SIG-M5 treated with dmso at 0.1 percent for 504 hours (cell line): ENCODE measurements around the gene COG4.

Experiments
- DNase-seq: peaks from one replicate; lab custom pipeline; 2025; ENCODE audit not compliant: unreplicated experiment; lab: John Stamatoyannopoulos, UW

The COG4 gene

GRCh38 chr16:70480127-70481105 is 42.9 kb downstream of the COG4 start:
- no peak for DNase-seq

- no peak for DNase-seq
Observed at GRCh38 chr16:70478912-70479341, 44.4 kb downstream of the COG4 start.

GRCh38 chr16:70478169-70478568 is 45.2 kb downstream of the COG4 start:
- no peak for DNase-seq

- DNase-seq = peak; percentile 77
Observed at GRCh38 chr16:70476272-70477020, 46.9 kb downstream of the COG4 start.

GRCh38 chr16:70475054-70475871 is 48.1 kb downstream of the COG4 start:
- DNase-seq = no peak

GRCh38 chr16:70474320-70475053 is 48.9 kb downstream of the COG4 start:
- DNase-seq = no peak

GRCh38 chr16:70473446-70474319 is 49.7 kb downstream of the COG4 start:
- DNase-seq = no peak

GRCh38 chr16:70472786-70473433 is 50.4 kb downstream of the COG4 start:
- no peak for DNase-seq

GRCh38 chr16:70470927-70471341 is 52.4 kb downstream of the COG4 start:
- no peak for DNase-seq

- no peak for DNase-seq
Observed at GRCh38 chr16:70470141-70470926, 53.0 kb downstream of the COG4 start.

GRCh38 chr16:70468776-70469525 is 54.4 kb downstream of the COG4 start:
- no peak for DNase-seq

- DNase-seq = no peak
Observed at GRCh38 chr16:70467608-70468007, 55.7 kb downstream of the COG4 start.

GRCh38 chr16:70467113-70467512 is 56.2 kb downstream of the COG4 start:
- no peak for DNase-seq

- DNase-seq = no peak
Observed at GRCh38 chr16:70466805-70467076, 56.6 kb downstream of the COG4 start.

- DNase-seq = no peak
Observed at GRCh38 chr16:70465999-70466804, 57.2 kb downstream of the COG4 start.

- no peak for DNase-seq
Observed at GRCh38 chr16:70463235-70463634, 60.1 kb downstream of the COG4 start.

- no peak for DNase-seq
Observed at GRCh38 chr16:70460737-70461261, 62.6 kb downstream of the COG4 start.
